Endometrial microvascular endothelial cells (primary cell): ENCODE results near the gene MAPT. TPM values are rescaled to one million over a fixed set of nuclear protein-coding genes. Genes with fewer than 3 reads are reported as not detected.

ENCODE experiments used
- in situ Hi-C: cut with HindIII; loops from 2 replicates; pipeline ENCODE4 v1.10.0; 2017; ENCODE audit warnings: low sequenced_read_pairs, low pct_unique_long_range_greater_than_20kb; ENCODE audit errors: inconsistent ontology term
- total RNA-seq: library from RNA; depleted of rRNA; stranded (reverse); fragments of >200 nt; gene quantifications from one replicate; pipeline ENCODE4 v1.2.3, GENCODE V29; 2015; ENCODE audit errors: inconsistent ontology term

Gene MAPT
- total RNA-seq, 1 donor from 2014 or later = under 0.01 TPM

DNA sequence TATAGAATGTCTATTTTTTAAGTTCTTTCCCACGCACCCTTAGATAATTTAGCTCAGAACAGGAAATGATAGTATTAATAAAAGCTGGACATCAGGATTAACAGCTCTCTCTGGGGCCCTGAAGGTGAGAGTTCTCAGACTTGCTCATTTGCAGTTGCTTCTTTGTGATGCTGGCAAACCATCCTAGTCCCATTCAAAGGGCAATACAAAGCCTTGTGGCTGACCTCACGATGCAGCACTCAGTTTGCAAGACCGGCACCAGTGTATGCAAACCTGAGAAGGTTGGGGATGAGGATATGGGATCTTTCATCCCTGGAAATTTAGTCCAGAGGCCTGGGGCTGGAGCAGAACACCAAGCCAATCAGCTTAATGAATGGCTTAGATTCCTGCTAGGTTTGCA is 134.0 kb downstream of the MAPT start:
- in situ Hi-C loops = no loop called here

DNA sequence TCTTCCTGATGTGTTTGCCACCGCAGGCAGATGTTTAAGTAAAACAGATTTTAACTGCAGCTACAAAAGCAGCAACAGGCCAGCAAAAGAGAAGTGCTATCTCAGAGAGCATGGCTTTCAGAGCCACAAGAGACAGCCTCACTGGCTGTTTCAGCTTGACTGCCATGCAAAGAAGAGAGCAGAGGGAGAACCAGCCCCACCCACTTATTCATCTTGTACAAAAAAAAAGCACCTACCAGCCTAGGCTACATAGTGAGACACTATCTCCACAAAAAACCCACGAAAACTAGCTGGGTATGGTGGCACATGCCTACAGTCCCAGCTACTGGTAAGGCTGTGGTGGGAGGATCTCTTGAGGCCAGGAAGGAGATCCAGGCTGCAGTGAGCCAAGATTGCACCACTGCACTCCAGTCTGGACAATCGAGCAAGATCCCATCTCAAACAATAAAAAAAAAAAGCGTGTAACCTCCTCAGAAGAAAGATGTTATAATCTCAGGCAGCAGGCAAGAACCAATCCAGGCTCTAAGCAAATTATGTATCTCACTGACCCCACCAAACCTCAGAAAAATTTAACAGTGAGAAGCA is 134.7 kb downstream of the MAPT start:
- in situ Hi-C loops = no loop called here

DNA sequence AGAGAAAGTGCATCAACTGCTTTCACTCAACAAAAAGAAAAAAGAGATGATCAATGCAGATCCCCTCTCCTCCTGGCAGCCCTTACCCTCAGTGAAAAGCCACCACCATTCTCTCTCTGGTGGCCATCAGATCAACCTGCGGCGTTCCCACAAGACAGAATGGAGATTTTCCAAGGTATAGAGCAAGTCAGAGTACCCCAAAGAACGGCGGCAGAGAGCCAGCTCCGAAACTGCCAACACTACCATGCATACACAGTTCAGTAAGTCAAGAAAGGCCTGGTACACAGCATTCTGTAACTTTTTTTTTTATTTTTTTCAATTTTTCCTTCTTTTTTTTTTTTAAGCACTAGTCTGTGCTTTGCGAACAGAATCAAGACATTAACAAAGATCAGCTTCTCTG is 135.3 kb downstream of the MAPT start:
- in situ Hi-C loops = no loop called here

DNA sequence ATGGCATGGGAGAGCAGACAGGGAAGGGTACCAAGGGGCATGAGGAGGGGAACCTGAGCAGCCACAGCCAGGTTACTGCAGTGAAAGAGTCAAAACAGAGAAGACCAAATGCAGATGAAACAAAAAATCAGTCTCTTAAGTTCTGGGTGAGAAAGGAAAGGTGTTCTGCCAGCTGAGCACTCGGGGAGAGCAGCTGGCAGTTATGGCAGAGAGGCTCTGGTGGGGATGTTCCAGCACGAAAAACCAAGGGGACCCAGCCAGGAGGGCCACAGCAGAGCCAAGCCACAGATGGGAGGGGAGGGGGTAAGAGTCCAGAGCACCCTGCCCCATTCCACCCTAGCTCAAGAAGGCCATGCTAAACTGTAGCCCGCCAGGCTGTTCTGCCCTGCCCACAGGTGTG is 136.4 kb downstream of the MAPT start:
- in situ Hi-C loops = no loop called here

DNA sequence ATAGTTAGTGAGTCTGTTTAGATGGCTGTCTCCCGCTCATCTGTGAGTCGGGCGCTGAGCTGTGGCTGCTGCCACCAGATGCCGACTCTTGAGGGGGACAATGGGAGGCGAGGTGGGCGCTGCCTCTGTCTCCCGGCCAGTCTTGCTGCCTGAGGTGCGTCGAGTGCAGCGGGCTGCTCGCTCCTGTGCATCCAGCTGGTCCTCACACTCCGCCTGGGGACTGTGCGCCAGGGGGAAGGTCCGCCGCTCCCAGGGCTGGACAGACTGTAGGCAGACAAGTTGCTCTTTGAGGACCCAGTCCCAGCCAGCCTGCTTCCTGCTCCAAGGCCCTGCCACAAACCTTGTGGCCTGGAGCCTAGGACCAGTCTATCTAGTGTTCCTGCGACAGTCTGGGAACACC is 137.1 kb downstream of the MAPT start:
- in situ Hi-C loops = no loop called here

DNA sequence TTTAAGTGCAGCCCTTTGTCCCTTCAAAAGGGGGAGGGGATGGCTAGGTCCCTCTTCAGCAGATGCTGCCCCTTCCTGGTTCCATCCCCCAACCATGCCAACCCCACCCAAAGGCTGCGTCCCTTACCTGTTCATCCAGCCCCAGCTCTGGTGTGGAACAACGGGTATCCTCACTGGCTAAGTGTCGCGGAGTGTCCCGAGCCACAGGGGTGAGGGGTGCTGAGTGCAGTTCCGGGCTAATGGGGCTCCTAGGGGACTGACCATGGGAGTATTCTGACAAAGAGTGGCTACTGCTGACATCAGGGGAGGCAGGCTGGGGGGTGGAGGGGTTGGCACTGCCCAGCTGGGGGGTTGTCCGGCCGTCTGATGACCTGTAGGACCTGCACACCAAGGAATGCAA is 137.6 kb downstream of the MAPT start:
- in situ Hi-C loops = no loop called here

DNA sequence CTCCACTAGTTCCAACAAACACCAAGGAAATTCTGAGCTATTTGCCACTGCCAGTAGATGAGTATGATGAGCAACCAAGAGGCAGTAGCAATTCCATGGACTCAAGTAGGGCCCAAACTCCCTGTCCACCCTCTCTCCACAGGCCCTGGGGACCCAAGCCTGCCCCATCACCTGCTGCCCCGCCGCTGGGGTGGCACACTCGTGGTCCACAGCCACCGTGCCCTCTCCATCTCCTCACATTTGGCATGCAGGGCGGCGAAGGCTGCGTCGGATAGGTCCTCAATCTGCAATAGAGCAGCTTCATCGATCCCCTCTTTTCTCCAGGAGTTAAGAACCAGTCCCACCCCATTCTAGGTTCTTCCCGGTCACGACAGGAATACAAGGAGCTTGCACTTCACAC is 138.6 kb downstream of the MAPT start:
- in situ Hi-C loops = no loop called here

DNA sequence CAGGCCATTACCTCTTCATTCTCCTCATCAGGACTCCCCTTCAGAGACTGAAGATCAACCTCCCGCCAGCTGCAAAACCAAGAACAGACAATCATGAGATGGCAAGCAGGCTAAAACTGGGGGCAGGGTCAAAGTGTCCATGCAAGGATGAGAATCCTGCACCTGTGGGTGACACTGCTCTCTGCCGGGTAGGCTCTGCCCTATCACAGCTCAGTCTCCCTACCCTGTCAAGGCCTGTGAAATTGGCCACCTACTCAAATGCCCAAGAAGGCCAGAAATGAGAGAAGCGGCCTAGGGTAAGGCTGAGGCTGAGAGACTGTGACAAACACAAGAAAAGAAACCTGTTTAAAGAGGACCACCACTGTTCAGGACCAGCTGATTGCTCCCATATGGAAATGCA is 139.0 kb downstream of the MAPT start:
- in situ Hi-C loops = no loop called here

DNA sequence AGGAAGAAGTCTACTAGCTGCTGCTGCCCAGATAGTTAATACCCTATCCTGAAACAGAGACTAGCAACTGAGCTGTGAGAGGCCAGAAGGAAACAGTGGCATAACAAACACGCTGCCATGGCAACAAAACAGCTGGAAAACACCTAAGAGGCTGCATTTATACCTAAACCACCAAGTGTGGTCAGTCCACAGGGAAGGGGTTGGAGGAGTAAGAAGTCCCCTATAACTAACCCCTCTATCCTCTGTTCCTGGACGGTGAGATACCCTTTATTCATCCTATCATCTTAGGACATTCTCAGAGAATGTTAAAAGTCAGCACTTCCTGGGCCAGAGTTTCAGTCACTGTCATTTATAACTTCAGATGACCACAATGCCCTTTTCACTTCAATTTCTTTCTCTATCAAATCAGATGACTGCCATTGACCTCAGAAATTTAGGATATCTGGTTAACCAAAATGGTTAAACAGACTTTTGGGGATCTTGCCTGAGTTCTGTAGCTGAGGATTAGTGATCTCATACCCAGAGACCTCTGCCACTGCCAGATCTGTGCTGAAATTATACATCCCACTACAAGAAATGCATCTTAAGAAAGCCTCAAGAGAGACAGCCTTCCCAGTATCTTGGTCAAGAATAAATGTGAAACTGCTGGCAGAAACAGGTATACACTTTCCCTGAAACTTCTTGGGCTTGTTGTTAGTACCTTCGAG is 140.9 kb downstream of the MAPT start:
- in situ Hi-C loops = no loop called here

DNA sequence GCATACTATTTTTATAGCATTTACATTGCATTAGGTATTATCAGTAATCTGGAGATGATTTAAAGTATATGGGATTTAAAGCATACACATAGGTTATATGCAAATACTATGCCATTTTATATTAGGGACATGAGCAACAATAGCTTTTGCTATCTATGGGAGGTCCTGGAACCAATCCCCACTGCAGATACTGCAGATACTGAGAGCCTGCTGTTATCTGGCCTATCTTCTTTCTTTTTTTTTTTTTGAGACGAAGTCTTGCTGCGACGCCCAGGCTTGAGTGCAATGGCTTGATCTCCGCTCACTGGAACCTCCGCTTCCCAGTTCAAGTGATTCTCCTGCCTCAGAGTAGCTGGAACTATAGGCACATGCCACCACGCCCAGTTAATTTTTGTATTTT is 142.1 kb downstream of the MAPT start:
- in situ Hi-C loops = no loop called here

DNA sequence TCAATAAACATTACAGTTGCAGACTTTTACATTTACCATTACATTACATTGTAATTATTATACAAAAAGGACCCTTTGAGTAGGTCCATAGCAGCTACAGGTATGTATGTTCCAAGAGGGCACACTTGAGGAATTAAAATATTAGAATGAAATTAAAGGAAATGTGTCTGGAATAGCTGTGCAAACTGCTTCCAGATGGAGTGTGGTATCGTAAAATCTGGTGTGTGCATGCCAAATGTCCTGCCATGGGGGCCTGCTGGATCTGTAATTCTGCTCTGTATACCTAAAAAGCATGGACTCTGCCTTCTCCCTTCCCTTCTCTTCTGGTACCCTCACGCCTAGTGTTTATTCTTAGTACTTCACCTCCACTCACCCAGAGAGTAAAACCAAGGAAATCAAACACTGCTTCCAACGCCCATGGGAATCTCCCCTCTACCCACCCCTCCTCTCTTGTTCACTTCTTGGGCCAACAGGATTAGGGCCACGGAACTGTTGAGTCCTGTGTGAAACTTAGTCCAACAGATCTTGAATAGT is 143.4 kb downstream of the MAPT start:
- in situ Hi-C loops = no loop called here

DNA sequence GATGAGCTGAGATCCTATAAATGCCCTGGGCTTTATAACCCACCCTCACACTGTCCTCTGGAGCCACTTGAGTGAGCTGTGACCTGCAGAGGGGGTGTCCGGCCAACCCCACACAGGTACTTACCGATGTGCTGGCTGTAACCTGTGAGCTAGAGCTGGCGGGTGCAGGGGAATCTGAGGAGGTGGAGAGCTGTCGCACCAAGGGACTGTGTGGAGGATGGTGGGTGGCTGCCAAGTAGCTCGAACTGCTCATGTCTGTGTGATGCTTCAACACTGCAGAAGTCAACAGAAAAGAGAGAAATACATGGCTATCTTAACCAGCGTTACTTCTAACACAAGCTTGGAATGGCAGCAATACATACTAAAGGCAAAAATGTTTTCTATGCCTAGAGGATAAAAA is 144.1 kb downstream of the MAPT start:
- in situ Hi-C loops = no loop called here

DNA sequence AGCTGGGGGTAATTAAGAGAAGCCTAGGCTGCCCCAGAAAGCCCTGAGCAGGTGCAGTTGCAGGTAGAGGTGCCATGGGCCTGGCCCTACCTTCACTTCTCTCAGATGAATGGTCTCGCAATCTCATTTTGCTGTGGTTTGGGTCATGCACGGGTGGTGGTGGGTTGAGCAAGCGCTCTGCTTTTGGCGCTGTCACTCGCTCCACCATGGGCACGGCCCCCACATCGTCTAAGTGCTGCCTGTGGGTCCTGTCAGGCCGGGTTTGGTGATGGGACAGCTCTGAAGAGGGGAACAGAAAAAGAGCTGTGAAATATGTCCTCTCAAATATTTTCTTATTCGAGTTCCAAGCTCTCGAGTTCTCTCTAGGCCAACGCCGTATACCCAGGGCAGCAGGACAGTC is 144.6 kb downstream of the MAPT start:
- in situ Hi-C loops = no loop called here

DNA sequence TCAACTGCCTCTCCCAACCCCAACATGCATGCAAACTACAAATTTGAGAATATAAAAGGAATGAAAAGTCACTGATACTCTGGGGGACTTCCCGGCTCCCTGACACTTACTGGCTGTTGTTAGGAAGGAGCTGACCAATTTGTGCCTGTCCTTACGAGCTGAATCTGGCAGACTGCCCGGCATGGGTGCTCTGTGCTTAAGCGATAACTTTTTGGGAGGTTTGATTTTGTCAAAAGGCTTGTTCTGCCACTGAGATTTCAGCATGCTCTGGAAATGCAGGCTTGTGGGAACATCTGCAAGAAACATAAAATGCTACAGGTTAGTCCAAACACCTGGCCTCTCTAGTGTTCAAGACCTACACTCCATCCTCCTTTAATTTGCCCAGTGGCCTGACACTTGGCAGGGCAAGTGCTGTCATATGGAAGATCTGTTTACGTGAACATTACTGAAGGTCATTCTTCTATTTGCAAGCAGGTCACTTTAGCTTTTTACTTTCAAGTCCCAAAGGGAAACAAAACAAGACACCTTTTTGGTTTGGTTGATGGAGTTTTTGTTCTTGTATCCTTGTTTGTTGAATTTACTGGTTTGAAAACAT is 145.3 kb downstream of the MAPT start:
- in situ Hi-C loops = no loop called here

DNA sequence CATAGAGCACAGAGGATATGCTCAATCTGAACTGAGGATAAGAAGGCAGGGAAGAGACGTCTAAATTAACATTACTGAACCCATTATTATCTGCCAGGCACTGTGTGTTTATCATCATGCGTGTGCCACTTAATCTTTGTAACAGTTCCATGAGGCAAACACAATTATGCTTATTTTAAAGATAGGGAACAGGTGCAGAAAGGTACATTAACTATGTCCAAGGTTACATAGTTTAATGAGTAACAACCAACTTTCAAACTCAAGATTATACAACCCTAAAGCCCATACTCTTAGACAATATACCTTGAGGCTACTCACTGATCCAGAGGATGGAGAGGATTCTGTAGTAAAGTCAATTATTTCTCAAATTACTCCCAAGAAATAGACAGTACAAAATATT is 147.9 kb downstream of the MAPT start:
- in situ Hi-C loops = no loop called here

DNA sequence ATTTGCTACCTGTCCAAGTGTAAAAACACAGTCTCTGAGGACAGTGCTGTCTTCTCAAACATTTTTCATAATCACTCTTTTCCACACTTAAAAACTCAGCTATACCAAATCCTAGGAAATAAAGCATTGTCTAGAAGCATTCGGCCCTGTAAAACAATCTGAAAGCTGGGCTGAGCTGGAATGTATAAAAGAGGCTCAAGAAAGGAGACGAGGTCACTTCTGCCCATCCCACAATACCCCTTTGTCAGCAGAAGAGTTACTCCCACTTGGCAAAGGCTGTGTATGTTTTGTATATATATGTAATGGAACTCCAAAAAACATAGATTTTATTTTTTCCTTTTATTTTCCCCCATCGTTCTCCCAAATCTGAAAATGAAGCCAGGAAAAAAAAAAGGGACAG is 148.6 kb downstream of the MAPT start:
- in situ Hi-C loops = no loop called here

DNA sequence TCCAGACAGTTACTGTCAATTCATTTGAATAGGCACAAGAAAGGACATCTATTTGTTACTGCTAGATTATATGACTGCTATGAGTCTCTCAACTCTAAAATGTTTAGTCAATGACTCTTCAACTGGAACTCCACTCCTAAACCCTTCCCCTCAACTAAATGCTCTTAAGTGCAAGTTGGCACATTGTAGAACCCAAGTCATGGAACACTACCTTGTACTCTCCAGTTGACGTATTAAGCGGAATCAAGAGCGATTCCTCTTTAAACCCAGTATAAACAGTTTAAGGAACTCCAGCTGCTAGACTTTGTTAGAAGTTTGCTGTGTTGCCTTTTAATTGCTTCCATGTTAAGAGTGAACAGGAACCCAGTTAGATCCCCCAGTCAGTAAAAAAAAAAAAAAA is 149.3 kb downstream of the MAPT start:
- in situ Hi-C loops = no loop called here

DNA sequence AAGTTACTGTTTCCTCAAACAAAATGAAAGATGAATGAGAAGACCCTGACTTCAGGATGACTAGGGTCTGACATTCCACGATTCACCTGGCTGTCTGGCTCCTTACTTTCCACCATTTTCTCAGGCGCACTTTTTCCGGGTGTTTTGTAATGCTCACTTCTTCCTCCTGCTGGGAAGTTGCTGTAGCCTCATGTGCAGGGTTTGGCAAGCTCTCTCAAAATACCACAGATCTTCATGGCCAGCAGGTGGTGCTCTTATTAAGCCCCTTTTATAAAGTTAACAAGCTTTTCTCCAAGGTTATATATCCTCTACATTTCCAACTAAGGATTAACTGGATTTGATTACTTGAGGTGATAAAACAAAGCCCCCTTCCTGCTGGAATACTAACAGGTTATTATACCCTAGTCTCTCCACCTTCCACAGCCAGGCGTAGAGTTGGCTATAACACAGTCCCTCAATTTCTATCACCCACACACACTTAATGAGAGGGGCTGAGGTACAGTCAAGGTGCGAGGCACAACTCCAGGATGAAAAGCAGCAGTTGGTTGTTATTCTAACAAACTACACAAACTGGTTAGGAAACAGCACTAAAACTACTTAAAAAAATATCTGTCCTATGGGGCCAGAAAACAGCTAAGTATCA is 150.1 kb downstream of the MAPT start:
- in situ Hi-C loops = no loop called here

DNA sequence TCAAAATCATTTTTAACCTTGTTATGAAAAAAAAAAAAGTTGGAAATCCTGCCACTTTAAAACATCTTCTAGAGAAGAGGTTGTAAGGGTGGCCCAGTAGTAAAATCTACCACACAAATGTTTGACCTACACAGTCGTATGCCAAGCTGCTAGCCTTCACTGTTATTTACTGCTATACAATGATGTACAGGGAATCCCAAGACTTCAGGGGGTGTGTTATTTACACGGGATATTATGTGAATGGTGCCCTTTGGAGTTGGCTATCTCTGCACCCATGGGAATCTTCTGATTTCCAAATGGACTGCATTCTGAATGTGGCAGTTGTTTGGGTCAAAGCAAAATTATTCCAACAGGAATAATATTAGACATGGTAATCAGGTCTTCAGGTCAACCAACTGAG is 150.6 kb downstream of the MAPT start:
- in situ Hi-C loops = no loop called here

DNA sequence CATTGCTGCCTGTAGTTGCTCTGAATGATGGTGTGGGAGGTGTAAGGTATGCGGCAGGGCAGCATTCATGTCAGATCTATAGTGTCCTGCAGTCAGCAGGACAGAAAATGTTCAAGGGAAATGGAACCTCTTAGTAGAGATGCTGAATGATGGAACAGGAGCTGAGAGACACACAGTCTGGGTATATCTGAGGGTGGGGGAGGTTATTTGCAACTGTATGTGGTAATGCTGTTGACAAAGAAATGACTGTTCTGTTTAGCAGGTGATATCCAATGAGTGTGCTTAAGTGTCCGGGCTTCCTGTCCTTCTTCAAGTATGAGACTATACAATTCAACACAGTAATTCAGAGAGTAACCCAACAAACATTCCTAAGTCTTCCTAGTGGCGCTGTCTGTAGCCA is 151.3 kb downstream of the MAPT start:
- in situ Hi-C loops = no loop called here
